ENCODE results near the gene DNAJB9. TPM values are rescaled to one million over a fixed set of nuclear protein-coding genes. Genes with fewer than 3 reads are reported as not detected.

The DNAJB9 gene
- total RNA-seq, 1 experiment from 2014 or later = 12.9 TPM

DNA sequence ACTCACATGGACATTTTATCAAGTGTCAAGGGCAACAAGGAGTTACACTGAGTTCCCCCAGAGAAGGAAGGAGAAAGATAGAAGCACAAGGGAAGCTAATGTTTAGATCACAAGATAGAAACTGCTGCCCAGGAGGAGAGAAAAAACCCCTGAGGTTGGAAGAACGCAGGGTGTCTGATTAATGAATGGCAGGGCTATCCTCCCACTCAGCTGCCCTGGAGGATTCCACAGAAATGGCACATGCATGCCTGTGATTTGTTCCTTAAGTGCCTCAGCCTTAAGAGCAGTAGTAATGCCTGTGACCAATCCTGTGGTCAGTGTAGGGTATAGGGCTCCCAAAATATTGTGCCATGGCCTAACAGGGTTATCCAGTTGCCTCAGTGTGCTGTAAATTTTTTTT is 20.2 kb downstream of the DNAJB9 start:
- Histone ChIP-seq H3K36me3 (ENCODE audit: insufficient read depth, low read length, poor library complexity, severe bottlenecking) (no peaks in the 10 kb centered on the region), H3K4me3 (ENCODE audit: low read depth, low read length, poor library complexity, severe bottlenecking) (no peak overlapping the region), H3K4me1 (ENCODE audit: insufficient read depth, low read length, poor library complexity, severe bottlenecking) (peaks cover 9% of the 10 kb centered on the region), H3K27ac (ENCODE audit: low read depth, low read length, poor library complexity, severe bottlenecking) (no peak overlapping the region), H3K9me3 (ENCODE audit: low read depth, low read length, poor library complexity, severe bottlenecking) (no peaks in the 10 kb centered on the region), H3K27me3 (replicated peaks; ENCODE audit: insufficient read depth, low read depth, low read length, poor library complexity) (no peaks in the 10 kb centered on the region)
- TF ChIP-seq CTCF (conservative IDR thresholded peaks at IDR 0.05; ENCODE audit: low read depth, low read length) (no peak), EZH2 (IDR thresholded peaks at IDR 0.05; ENCODE audit: borderline replicate concordance, low read depth, low read length, poor library complexity, severe bottlenecking) (no peak)
- no peak for DNase-seq (ENCODE audit: low spot score)
- ChIA-PET POLR2A (ENCODE audit: low non-redundant PET) (no interaction called here), CTCF (no interaction called here)
- intact Hi-C loops (cut with micrococcal nuclease; ENCODE audit: unreplicated experiment) = no loop called here
- BruUV-seq (replicated peaks) = no TSS peak

DNA sequence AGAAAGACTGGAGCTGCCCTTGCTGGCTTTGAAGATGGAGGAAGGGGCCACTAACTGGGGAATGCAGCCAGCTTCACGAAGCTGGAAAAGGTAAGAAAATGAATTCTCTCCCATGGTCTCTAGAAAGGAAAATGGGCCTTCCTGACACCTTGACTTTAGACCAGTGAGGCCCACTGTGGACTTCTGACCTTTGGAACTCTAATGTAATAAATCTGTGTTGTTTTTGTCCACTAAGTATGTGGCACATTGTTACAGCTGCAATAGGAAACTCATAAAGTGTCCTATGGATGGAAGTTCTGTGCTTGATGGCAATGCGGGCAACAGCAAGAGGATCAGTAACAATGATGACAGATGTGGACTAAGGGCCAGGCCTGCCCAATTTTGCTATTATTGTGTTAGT is 20.9 kb downstream of the DNAJB9 start:
- POLR2A ChIA-PET (ENCODE audit: low non-redundant PET) = no interaction called here
- TF ChIP-seq EZH2 (IDR thresholded peaks at IDR 0.05; ENCODE audit: borderline replicate concordance, low read depth, low read length, poor library complexity, severe bottlenecking) (no peak), CTCF (conservative IDR thresholded peaks at IDR 0.05; ENCODE audit: low read depth, low read length) (no peak)
- Histone ChIP-seq H3K9me3 (ENCODE audit: low read depth, low read length, poor library complexity, severe bottlenecking) (no peaks in the 10 kb centered on the region), H3K27me3 (replicated peaks; ENCODE audit: insufficient read depth, low read depth, low read length, poor library complexity) (no peaks in the 10 kb centered on the region), H3K4me3 (ENCODE audit: low read depth, low read length, poor library complexity, severe bottlenecking) (no peak overlapping the region), H3K36me3 (ENCODE audit: insufficient read depth, low read length, poor library complexity, severe bottlenecking) (no peaks in the 10 kb centered on the region), H3K27ac (ENCODE audit: low read depth, low read length, poor library complexity, severe bottlenecking) (no peak overlapping the region), H3K4me1 (ENCODE audit: insufficient read depth, low read length, poor library complexity, severe bottlenecking) (peaks cover 9% of the 10 kb centered on the region)
- CTCF ChIA-PET = no interaction called here
- intact Hi-C loops (cut with micrococcal nuclease; ENCODE audit: unreplicated experiment) = no loop called here
- no peak for DNase-seq (ENCODE audit: low spot score)
- no TSS peak for BruUV-seq (replicated peaks)

DNA sequence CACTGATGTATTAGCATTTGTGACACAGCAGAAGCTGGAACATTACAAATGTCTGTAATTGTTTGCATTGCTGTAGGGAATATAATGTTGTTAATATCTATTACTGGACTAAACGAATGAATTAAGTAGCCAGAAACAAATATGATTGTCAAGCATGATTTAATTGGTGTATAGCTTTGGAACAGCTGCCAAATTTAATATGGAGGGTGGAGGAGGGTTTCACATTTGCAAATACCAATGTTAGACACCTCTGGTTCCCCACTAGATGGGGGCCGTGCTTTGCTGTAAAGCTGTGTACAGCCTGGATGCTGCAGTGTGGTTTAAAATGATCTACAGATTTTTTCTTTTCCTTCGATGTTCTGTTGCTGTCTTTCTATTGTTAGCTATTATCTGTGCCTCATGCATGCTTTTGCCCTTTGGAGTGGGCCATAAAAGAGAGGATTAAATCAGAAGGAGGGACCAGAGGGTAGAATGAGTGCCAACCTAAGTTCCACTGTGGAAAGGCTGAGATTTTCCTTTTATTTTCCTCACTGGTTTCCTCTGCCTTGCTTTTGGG is 23.1 kb downstream of the DNAJB9 start:
- no peak overlapping the region for H3K27ac ChIP-seq (ENCODE audit: low read depth, low read length, poor library complexity, severe bottlenecking)
- no peaks in the 10 kb centered on the region for H3K27me3 ChIP-seq (replicated peaks; ENCODE audit: insufficient read depth, low read depth, low read length, poor library complexity)
- ChIA-PET CTCF (interaction anchor here (0.6 to 0.7 kb wide), 2 partner anchors 19 to 588 kb away, joined by 3 to 4 read pairs; no protein-coding TSS in a partner anchor), POLR2A (ENCODE audit: low non-redundant PET) (no interaction called here)
- no peak overlapping the region for H3K4me3 ChIP-seq (ENCODE audit: low read depth, low read length, poor library complexity, severe bottlenecking)
- intact Hi-C loops (cut with micrococcal nuclease; ENCODE audit: unreplicated experiment) = no loop called here
- no peak for TF ChIP-seq EZH2 (IDR thresholded peaks at IDR 0.05; ENCODE audit: borderline replicate concordance, low read depth, low read length, poor library complexity, severe bottlenecking)
- peak; percentile 63 for TF ChIP-seq CTCF (conservative IDR thresholded peaks at IDR 0.05; ENCODE audit: low read depth, low read length)
- no peaks in the 10 kb centered on the region for H3K9me3 ChIP-seq (ENCODE audit: low read depth, low read length, poor library complexity, severe bottlenecking)
- no TSS peak for BruUV-seq (replicated peaks)
- H3K36me3 ChIP-seq (ENCODE audit: insufficient read depth, low read length, poor library complexity, severe bottlenecking) = no peaks in the 10 kb centered on the region
- peaks cover 9% of the 10 kb centered on the region for H3K4me1 ChIP-seq (ENCODE audit: insufficient read depth, low read length, poor library complexity, severe bottlenecking)
- peak; percentile 65 for DNase-seq (ENCODE audit: low spot score)

Data from A673 (cell line).